Caco-2 (cell line): Measurements from ENCODE around the gene MSRB2. TPM values are rescaled to one million over a fixed set of nuclear protein-coding genes. Genes with fewer than 3 reads are reported as not detected.

ENCODE experiments used
- BruUV-seq: library from RNA; stranded (reverse); fragments of 400-500 nt; replicated peaks from 2 replicates; lab custom pipeline; 2021; lab: Mats Ljungman, UMichigan
- CTCF ChIA-PET: fragments of 300-600 bp; sonication (Branson Sonifier 250); formaldehyde crosslinking; loops from one replicate; lab custom pipeline; 2022; ENCODE audit warnings: antibody characterized with exemption; lab: Charles Lee
- POLR2A ChIA-PET: fragments of 300-600 bp; sonication (Branson Sonifier 250); formaldehyde crosslinking; loops from one replicate; lab custom pipeline; 2022; ENCODE audit warnings: antibody characterized with exemption; lab: Charles Lee
- DNase-seq, 2 experiments: peaks; one replicate each; pipeline versions ENCODE4 v3.0.0 to v3.0.0-alpha.2; 2020 to 2022
- H3K27me3 ChIP-seq: replicated peaks from 2 replicates; pipeline ENCODE4 v1.6.0; 2011; ENCODE audit warnings: low read length; ENCODE audit not compliant: control insufficient read depth, insufficient read depth
- H3K36me3 ChIP-seq: 2 replicates; pipeline ENCODE4 v1.5.1; 2011; ENCODE audit warnings: low read length; ENCODE audit not compliant: control insufficient read depth, insufficient read depth
- H3K4me1 ChIP-seq: fragments of 250-450 bp; sonication (Bioruptor Pico); 2 replicates; pipeline ENCODE4 v1.5.1; 2020; ENCODE audit warnings: mild to moderate bottlenecking
- H3K4me3 ChIP-seq: 2 replicates; pipeline ENCODE4 v1.5.1; 2011; ENCODE audit warnings: low read depth, mild to moderate bottlenecking, control low read depth, low read length
- H3K9me3 ChIP-seq: fragments of 250-450 bp; sonication (Bioruptor Pico); 2 replicates; pipeline ENCODE4 v1.5.1; 2020; ENCODE audit warnings: mild to moderate bottlenecking, moderate library complexity
- H3K27ac Mint-ChIP-seq: one replicate; pipeline ENCODE4 v1.8.0; 2022; ENCODE audit warnings: mixed read lengths; ENCODE audit not compliant: unreplicated experiment
- H3K27me3 Mint-ChIP-seq: one replicate; pipeline ENCODE4 v1.8.0; 2022; ENCODE audit warnings: mixed read lengths; ENCODE audit not compliant: insufficient read depth, unreplicated experiment
- H3K36me3 Mint-ChIP-seq: one replicate; pipeline ENCODE4 v1.8.0; 2022; ENCODE audit warnings: mild to moderate bottlenecking, mixed read lengths; ENCODE audit not compliant: insufficient read depth, unreplicated experiment
- H3K4me1 Mint-ChIP-seq: one replicate; pipeline ENCODE4 v1.8.0; 2022; ENCODE audit warnings: low read depth, mixed read lengths; ENCODE audit not compliant: unreplicated experiment
- H3K4me3 Mint-ChIP-seq: one replicate; pipeline ENCODE4 v1.8.0; 2022; ENCODE audit warnings: mild to moderate bottlenecking, moderate library complexity, mixed read lengths; ENCODE audit not compliant: unreplicated experiment
- H3K9me3 Mint-ChIP-seq: one replicate; pipeline ENCODE4 v1.8.0; 2022; ENCODE audit warnings: mixed read lengths; ENCODE audit not compliant: unreplicated experiment
- CTCF ChIP-seq, 2 experiments: fragments of 200-600 bp in 1 of 2; IDR thresholded peaks; 1 replicate in 1 of 2; 2 replicates in 1 of 2; pipeline versions ENCODE4 v1.5.1 to v1.8.0; 2011 to 2022; ENCODE audit warnings: antibody characterized with exemption in 1 of 2, control low read depth in 1 of 2, inconsistent platforms in 1 of 2, low read depth in 1 of 2, low read length in 1 of 2, mild to moderate bottlenecking in 1 of 2, moderate library complexity in 1 of 2; ENCODE audit not compliant: insufficient read depth in 1 of 2, severe bottlenecking in 1 of 2, unreplicated experiment in 1 of 2
- intact Hi-C: fragments of 100-400 bp; cut with micrococcal nuclease; formaldehyde crosslinking; loops from one replicate; pipeline ENCODE4 v1.10.0; 2022; ENCODE audit not compliant: unreplicated experiment
- total RNA-seq: library from RNA; stranded (reverse); gene quantifications from 2 replicates; pipeline ENCODE4 v1.2.3, GENCODE V29; 2022

Gene MSRB2
- total RNA-seq, 1 experiment from 2014 or later = 13.7 TPM

- H3K9me3 ChIP-seq = 0 out of 2 replicates have a peak, but pooled peaks cover 4% of the 10 kb centered on the region
- POLR2A ChIA-PET = no interaction called here
- intact Hi-C loops = loop anchor here (5.0 kb wide), 1 partner anchor 337 kb away; the partner anchor contains the start of gene OTUD1
- no peak overlapping the region for H3K4me3 ChIP-seq
- no peak for TF ChIP-seq CTCF (IDR thresholded peaks at IDR 0.05; ENCODE audit: insufficient read depth in 1 of 2, low read depth in 1 of 2, low read length in 1 of 2, severe bottlenecking in 1 of 2, unreplicated experiment in 1 of 2)
- no peaks in the 10 kb centered on the region for H3K27me3 Mint-ChIP-seq
- peaks cover 36% of the 10 kb centered on the region for H3K4me1 ChIP-seq
- CTCF ChIA-PET = no interaction called here
- H3K36me3 ChIP-seq = no peaks in the 10 kb centered on the region
- no TSS peak for BruUV-seq
- peaks cover 22% of the 10 kb centered on the region for H3K36me3 Mint-ChIP-seq
- H3K27ac Mint-ChIP-seq = peak overlapping the region; percentile 62
- peaks cover 12% of the 10 kb centered on the region for H3K9me3 Mint-ChIP-seq
- H3K27me3 ChIP-seq = no peaks in the 10 kb centered on the region
- peak overlapping the region; percentile 27 for H3K4me3 Mint-ChIP-seq
- peak; percentile 65 to 71 for DNase-seq
- H3K4me1 Mint-ChIP-seq = peaks cover 25% of the 10 kb centered on the region
Measured at GRCh38 chr10:23099816-23100215, 4.4 kb downstream of the MSRB2 start.

GRCh38 chr10:23100331-23101030 is 5.1 kb downstream of the MSRB2 start:
- peaks cover 22% of the 10 kb centered on the region for H3K36me3 Mint-ChIP-seq
- no TSS peak for BruUV-seq
- ChIA-PET POLR2A (no interaction called here), CTCF (no interaction called here)
- H3K36me3 ChIP-seq = no peaks in the 10 kb centered on the region
- DNase-seq = no peak
- 0 out of 2 replicates have a peak, but pooled peaks cover 4% of the 10 kb centered on the region for H3K9me3 ChIP-seq
- peaks cover 36% of the 10 kb centered on the region for H3K4me1 ChIP-seq
- intact Hi-C loops = no loop called here
- H3K4me3 ChIP-seq = no peak overlapping the region
- H3K27me3 ChIP-seq = no peaks in the 10 kb centered on the region
- H3K27ac Mint-ChIP-seq = peak overlapping the region; percentile 62
- H3K4me1 Mint-ChIP-seq = peaks cover 25% of the 10 kb centered on the region
- TF ChIP-seq CTCF (IDR thresholded peaks at IDR 0.05; ENCODE audit: insufficient read depth in 1 of 2, low read depth in 1 of 2, low read length in 1 of 2, severe bottlenecking in 1 of 2, unreplicated experiment in 1 of 2) = no peak
- peaks cover 12% of the 10 kb centered on the region for H3K9me3 Mint-ChIP-seq
- H3K4me3 Mint-ChIP-seq = peak overlapping the region; percentile 27
- H3K27me3 Mint-ChIP-seq = no peaks in the 10 kb centered on the region

- Mint-ChIP-seq H3K27me3 (no peaks in the 10 kb centered on the region), H3K9me3 (peaks cover 10% of the 10 kb centered on the region), H3K4me3 (no peak overlapping the region), H3K27ac (no peak overlapping the region), H3K4me1 (peaks cover 4% of the 10 kb centered on the region), H3K36me3 (no peaks in the 10 kb centered on the region)
- Histone ChIP-seq H3K4me3 (no peak overlapping the region), H3K9me3 (no peaks in the 10 kb centered on the region), H3K36me3 (no peaks in the 10 kb centered on the region; the same call in 1 of the 2 replicates), H3K4me1 (no peaks in the 10 kb centered on the region), H3K27me3 (no peaks in the 10 kb centered on the region)
- no TSS peak for BruUV-seq
- ChIA-PET CTCF (no interaction called here), POLR2A (no interaction called here)
- peak in 1 of 2 experiments; percentile 43 for DNase-seq
- no peak for TF ChIP-seq CTCF (IDR thresholded peaks at IDR 0.05; ENCODE audit: insufficient read depth in 1 of 2, low read depth in 1 of 2, low read length in 1 of 2, severe bottlenecking in 1 of 2, unreplicated experiment in 1 of 2)
- intact Hi-C loops = no loop called here
Measured at GRCh38 chr10:23106331-23107072, 11.1 kb downstream of the MSRB2 start.
